ENCODE measurements around the gene UBXN1.
"Not testable (repeated sequence)": the region's sequence is repeated elsewhere in the genome, so short reads cannot be mapped to it uniquely, and the experiment has no call there.

The UBXN1 gene

DNA sequence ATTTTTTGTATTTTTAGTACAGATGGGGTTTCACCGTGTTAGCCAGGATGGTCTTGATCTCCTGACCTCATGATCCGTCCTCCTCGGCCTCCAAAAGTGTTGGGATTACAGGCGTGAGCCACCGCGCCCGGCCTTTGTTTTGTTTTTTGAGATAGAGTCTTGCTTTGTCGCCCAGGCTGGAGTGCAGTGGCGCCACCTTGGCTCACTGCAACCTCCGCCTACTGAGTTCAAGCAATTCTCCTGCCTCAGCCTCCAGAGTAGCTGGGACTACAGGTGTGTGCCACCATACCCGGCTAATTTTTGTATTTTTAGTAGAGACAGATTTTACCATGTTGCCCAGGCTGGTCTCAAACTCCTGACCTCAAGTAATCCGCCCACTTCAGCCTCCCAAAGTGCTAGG is 28.6 kb downstream of the UBXN1 start:
- H3K4me3 ChIP-seq (ENCODE audit: low read length); DNase-seq (ENCODE audit: low read depth, low spot score): not testable (repeated sequence)

DNA sequence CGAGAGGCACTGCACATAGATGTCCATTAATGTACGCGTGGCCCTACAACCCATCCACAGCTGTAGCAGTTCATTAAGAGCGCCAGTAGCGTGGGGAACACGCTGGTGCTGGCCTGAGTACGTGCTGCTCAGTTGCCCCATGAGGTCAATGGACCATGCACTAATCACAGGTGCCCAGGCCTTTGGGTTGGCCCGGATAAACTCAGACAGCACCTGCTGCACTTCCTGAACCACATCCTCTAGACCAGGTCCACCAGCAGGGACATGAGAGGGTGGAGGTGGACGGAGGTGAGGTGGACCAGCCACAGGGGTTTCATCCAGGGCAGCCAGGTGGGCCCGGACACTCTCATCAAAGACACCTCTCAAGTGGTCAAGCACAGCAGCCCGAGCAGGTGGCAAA is 29.4 kb downstream of the UBXN1 start:
- H3K4me3 ChIP-seq (ENCODE audit: low read length): no peak overlapping the region
- DNase-seq (ENCODE audit: low read depth, low spot score): no peak

DNA sequence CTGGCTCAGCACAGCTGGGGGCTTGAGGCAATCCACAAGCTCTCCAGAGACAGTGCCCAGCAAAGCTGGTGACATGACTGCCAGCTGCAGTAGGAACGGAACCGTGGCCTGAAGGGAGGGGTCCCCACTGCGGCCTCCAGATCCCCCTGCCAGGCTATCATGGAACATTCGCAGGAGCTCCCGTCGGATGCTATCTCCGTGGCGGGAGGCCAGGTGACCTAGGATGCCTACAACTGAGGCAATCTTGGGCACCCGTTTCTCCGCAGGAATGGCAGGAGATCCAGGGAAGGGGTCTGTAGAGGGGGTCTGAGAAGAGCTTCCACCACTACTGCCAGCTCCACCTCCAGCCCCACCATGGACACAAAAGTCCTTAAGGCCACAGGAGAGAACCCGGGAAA is 29.9 kb downstream of the UBXN1 start:
- DNase-seq (ENCODE audit: low read depth, low spot score): no peak
- no peak overlapping the region for H3K4me3 ChIP-seq (ENCODE audit: low read length)

DNA sequence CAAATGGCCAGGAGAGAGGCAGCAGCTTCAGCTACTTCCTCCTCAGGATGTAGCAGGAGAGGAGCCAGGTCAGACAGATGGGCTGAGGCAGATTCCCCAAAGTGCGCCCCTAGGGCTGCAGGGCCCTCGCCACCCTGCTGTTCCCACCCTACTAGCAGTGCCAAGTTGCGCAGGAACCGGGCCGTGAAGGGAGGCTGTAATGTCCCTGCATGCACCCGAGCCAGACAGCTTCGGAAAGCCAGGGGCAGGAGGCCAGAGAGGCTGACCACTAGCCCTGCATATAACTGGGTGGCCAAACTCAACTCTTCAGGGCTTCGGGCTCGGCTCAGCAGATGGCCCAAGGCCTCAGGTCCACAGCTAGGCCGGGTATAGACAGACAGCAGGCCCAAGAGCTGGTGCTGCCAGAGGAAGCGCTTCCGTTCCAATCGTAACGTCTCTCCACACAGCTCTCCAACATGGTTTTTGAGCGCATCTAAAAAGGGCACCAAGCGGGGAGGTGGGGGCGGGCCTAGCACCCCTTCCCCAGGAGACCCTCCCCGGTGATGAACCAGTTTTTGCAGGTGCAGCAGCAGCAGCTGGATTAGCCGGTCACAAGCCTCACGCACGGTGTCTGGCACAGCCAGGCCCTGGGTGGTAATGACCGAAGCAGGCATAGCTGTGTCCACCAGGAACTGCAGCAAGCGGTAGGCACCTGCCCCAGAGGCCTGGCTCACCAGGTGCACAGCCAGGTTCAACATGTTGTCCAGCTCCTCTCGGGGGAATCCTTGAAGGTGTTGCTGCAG is 30.5 kb downstream of the UBXN1 start:
- H3K4me3 ChIP-seq (ENCODE audit: low read length): no peak overlapping the region
- DNase-seq (ENCODE audit: low read depth, low spot score): no peak

DNA sequence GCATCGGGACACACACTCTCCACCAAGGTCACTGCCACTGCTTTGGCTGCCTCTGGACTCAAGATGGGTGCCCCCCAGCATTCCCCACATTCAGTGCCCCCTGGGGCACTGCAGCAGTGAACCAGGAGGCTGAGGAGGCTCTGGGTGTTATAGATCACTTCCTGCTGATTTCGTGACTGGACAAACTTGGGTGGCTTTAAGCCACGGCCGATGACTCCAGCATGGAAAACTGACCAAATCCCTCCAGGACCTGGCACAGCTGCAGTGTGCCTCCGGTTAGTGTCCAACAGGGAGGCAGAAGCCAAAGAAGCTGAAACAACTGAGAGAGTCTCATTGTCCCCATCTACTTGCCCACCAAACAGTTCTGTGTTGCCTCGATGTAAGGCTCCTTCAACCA is 31.3 kb downstream of the UBXN1 start:
- no peak overlapping the region for H3K4me3 ChIP-seq (ENCODE audit: low read length)
- DNase-seq (ENCODE audit: low read depth, low spot score): no peak

DNA sequence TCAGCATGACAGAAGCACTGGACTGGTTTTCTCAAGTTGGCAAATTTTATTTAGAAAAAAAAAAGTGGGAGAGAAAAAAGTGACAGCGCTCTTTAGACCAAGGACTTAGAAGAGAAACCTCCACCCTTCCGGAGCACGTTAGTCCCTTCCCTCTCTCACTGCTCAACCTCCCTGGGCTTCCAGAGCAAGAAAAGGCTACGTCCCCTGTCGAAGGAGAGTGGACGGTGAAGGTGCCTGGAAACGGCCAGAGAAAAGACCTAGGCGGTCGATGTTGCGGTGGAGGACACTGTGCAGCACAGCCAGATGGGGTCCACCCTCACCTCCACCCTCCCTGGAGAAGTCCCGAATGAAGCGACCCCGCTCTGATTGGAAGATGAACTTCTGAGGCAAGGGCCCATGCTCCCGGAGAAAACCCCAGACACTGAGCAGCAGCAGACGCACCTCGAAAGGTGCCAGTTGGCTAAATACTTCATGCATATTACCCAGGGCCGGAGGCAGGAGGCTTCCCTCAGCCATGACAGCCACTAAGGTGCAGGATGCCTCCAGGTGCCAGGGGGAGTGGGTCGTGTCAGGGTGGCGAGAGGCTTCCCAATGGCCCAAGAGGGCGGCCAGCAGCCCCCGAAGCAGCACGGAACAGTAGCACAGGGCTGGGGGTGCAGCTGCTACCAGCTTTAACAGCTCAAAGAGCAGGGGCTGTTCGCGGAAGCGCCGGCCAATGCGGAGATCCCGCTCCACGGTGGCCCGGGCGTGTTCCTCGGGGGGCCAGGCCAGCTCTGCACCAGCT is 31.9 kb downstream of the UBXN1 start:
- H3K4me3 ChIP-seq (ENCODE audit: low read length): peak overlapping the region; percentile 27
- no peak for DNase-seq (ENCODE audit: low read depth, low spot score)

DNA sequence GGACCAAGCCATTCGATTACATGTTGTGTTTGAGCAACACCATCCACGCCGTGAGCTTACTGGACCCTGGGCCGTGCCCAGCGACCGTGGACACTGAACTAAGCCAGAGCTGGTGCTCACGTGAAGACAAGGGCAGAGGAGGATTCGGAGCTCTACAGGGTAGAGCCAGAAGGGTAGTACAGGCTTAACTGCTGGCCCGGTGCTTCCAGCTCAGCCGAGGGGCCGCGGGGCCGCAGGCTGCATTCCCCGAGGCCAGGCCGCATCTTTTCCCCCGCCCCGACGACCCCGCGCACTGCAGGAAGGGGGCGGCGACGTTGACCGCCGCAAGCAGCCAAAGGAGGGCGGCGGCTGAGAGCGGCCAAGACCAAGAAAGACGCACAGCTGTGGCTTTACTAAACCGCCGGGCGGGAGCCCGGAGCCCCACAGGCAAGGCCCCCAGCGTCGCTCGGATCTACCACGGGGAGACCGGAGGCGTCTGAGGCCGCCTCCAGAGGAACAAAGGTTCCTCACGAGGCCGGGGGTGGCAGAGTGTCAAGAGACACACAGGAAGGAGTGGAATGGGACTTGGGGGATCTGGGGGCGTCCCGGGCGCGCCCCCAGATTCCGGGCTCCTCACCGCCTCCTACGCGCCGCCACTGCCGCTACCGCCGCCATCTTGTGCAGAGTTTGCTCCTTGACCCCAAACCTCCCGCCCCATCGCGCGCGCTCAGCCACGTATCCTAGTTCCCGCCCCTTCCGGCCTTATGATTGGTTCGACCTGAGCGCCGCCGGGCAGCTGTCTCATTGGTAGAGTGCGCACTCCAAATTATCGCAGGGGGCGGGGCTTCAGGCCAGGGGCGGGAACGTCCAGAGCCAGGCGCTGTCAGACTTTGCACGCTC is 32.7 kb downstream of the UBXN1 start, which contains the start of gene GANAB:
Gene GANAB, minus strand, starts transcription at position 668 of the 879 bp plus-strand sequence. Its CDS starts 14 bp downstream, at position 654.
- peak; percentile 95 for DNase-seq (ENCODE audit: low read depth, low spot score)

DNA sequence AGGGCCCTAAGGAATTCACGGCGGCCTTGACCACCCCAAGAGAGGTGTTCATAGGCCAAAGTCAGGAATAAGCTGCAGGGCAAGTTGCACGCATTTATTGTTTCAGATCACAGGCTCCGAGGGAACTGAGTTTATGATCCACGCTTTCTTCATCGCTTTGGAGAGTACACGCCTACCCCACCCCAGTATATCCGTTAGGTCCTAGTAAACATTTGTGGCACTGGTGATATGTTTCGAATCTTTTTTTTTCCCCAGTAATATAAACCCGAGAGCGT is 33.3 kb downstream of the UBXN1 start:
- H3K4me3 ChIP-seq (ENCODE audit: low read length): peak overlapping the region; percentile 99

More for the DNA sequence above, 32.7 kb downstream of the UBXN1 start, which contains the start of gene GANAB:
- peak within 1 kb of the TSS; percentile 99 for H3K4me3 ChIP-seq (ENCODE audit: low read length)

DNA sequence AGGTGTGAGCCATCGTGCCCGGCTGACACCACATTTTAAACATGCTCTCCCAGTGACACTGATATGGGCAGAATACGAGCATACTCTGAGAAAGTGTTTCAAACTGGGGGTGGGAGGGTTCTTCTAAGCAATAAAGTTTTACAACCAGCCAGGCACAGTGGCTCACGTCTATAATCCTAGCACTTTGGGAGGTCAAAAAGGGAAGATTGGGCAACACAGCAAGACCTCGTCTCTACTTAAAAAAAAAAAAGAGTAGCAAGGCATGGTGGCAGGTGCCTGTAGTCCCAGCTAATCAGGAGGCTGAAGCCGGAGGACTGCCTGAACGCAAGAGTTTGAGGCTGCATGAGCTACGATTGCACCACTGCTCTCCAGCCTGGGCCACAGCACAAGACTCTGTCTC is 34.7 kb downstream of the UBXN1 start:
- no peak for DNase-seq (ENCODE audit: low read depth, low spot score)
- no peak overlapping the region for H3K4me3 ChIP-seq (ENCODE audit: low read length)

More for the DNA sequence above, 33.3 kb downstream of the UBXN1 start:
- no peak for DNase-seq (ENCODE audit: low read depth, low spot score)

DNA sequence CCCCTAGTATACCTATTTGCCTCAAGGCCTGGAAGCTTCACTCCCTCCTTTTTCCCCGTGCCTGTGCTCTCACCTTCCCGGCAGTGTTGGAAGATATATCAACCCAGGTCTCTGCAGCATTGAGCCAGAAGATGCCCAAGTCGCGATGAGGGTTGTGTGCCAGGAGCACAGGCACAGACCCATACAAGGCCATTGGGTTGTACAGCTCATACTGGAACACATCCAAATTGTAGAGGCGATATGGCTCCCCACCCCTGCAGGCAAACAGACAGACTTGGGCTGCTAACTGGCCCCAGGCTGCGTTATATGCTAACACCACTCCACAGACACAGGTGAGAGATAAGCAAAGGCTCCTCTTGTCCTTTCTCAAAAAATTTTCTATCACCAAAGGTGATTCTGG is 46.4 kb downstream of the UBXN1 start:
- DNase-seq (ENCODE audit: low read depth, low spot score): no peak
- no peak overlapping the region for H3K4me3 ChIP-seq (ENCODE audit: low read length)

DNA sequence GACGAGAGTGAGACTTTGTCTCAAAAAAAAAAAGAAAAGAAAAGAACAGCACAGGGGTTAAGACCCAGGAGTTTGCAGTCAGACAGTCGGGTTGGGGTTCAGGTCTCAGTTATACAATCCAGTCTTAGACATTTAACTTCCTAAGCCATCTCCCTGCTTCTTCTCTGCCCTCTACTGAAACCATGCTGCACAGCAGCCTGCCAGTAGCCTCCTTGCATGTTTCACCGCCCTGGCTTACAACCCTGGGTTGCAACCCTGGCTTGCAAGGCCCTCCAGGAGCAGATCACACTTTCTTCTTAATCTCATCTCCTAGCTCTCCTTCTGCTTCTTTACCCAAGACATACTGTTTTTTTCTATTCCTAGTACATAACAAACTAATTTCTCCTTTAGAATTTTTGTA is 51.2 kb downstream of the UBXN1 start:
- no peak overlapping the region for H3K4me3 ChIP-seq (ENCODE audit: low read length)
- DNase-seq (ENCODE audit: low read depth, low spot score): no peak
